Type B pancreatic cell (in vitro differentiated cells): ENCODE measurements around the gene ANK3. TPM values are rescaled to one million over a fixed set of nuclear protein-coding genes. Genes with fewer than 3 reads are reported as not detected.

Experiments used
- DNase-seq: peaks from one replicate; pipeline ENCODE4 v3.0.0; 2021; ENCODE audit warnings: mixed read lengths; ENCODE audit not compliant: unreplicated experiment; ENCODE audit errors: extremely low spot score
- H3K27ac Mint-ChIP-seq: 2 replicates; pipeline ENCODE4 v1.8.0; 2021; ENCODE audit warnings: mild to moderate bottlenecking, mixed read lengths
- H3K27me3 Mint-ChIP-seq: 2 replicates; pipeline ENCODE4 v1.8.0; 2021; ENCODE audit warnings: mixed read lengths
- H3K36me3 Mint-ChIP-seq: 2 replicates; pipeline ENCODE4 v1.8.0; 2021; ENCODE audit warnings: mixed read lengths
- H3K4me1 Mint-ChIP-seq: one replicate; pipeline ENCODE4 v1.8.0; 2021; ENCODE audit warnings: mixed read lengths; ENCODE audit not compliant: unreplicated experiment
- H3K4me3 Mint-ChIP-seq: 2 replicates; pipeline ENCODE4 v1.8.0; 2021; ENCODE audit warnings: mild to moderate bottlenecking, mixed read lengths
- H3K9me3 Mint-ChIP-seq: 2 replicates; pipeline ENCODE4 v1.8.0; 2021; ENCODE audit warnings: mixed read lengths
- CTCF ChIP-seq: fragments of 200-600 bp; sonication (generic); conservative IDR thresholded peaks from 2 replicates; pipeline ENCODE4 v1.5.0; 2021; ENCODE audit warnings: antibody characterized with exemption, mild to moderate bottlenecking
- total RNA-seq: library from RNA; stranded (reverse); gene quantifications from 2 replicates; pipeline ENCODE4 v1.2.1, GENCODE V29; 2021; ENCODE audit warnings: low replicate concordance

Gene ANK3
- total RNA-seq, 1 donor from 2014 or later, result 90.2 TPM

DNA sequence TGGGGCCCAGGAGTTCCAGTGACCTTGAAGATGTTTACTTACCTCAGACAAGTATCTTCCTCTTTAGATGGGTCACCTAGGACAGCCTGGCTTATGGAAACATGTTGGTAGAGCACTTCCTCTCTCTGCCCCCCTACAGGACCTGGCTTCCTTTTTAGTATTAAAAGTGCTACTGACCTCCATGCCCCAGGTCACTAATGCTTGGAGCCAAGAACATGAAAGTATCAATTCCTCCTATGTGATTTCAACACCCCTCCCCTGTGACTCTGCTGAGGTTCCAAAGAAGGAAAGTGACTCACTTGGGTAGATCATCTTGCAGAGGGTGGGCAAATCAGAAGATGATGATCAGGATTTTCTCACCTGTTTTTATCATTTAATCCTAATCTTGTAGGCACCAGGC lies 358.0 kb downstream of the ANK3 start:
- Mint-ChIP-seq H3K36me3 (peaks cover 13% of the 10 kb centered on the region), H3K27me3 (no peaks in the 10 kb centered on the region), H3K4me3 (no peak overlapping the region), H3K27ac (peak overlapping the region; percentile 13), H3K4me1 (peaks cover 12% of the 10 kb centered on the region), H3K9me3 (no peaks in the 10 kb centered on the region)
- no peak for TF ChIP-seq CTCF
- no peak for DNase-seq

DNA sequence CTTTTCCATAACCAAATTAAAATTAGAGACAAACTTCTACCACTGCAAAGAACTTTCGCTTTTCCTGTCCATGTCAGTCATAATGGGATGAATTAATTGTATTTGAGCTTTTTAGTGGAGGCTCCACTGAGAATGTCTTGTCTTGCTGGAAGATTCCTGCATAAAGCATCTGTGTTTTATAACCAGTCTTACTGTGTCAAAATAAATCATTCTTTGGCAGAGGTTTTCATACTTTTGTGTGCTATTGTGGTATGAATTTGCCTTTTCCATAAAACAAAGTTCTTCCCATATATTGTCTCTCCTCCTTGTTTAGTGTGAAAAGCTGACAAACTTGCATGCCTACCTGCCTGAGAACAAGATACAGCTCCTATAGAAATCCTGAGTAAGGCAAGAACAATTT lies 358.5 kb downstream of the ANK3 start:
- no peak for TF ChIP-seq CTCF
- Mint-ChIP-seq H3K9me3 (no peaks in the 10 kb centered on the region), H3K36me3 (peaks cover 13% of the 10 kb centered on the region), H3K27ac (peak overlapping the region; percentile 13), H3K27me3 (no peaks in the 10 kb centered on the region), H3K4me3 (no peak overlapping the region), H3K4me1 (peaks cover 12% of the 10 kb centered on the region)
- no peak for DNase-seq

- no peak for TF ChIP-seq CTCF
- DNase-seq, result no peak
- Mint-ChIP-seq H3K4me3 (no peak overlapping the region), H3K27ac (no peak overlapping the region), H3K36me3 (peaks cover 13% of the 10 kb centered on the region), H3K4me1 (peaks cover 12% of the 10 kb centered on the region), H3K27me3 (no peaks in the 10 kb centered on the region), H3K9me3 (peaks cover 4% of the 10 kb centered on the region)
These were observed 360.2 kb downstream of the ANK3 start for GRCh38 chr10:60029475-60029874.

DNA sequence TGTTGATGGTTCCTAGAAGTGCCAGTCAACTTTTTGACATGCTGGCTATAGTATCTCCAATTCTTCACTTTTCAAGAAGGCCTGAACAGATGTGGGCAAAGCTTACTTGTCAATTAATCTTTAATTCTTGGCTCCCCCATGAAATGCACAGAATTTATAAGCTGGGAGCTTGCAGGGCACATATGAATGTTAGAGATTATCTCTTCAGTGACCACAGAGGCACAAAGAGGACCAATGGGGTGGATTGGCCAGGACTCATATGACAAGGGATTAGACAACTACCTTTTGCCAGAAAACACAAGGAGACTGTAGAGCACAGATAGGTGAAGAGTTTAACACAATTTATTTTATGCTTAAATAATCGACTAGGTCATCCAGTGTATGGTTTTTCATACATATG lies 361.6 kb downstream of the ANK3 start:
- Mint-ChIP-seq H3K9me3 (peaks cover 4% of the 10 kb centered on the region), H3K27ac (no peak overlapping the region), H3K4me3 (no peak overlapping the region), H3K27me3 (no peaks in the 10 kb centered on the region), H3K4me1 (peaks cover 12% of the 10 kb centered on the region), H3K36me3 (peaks cover 13% of the 10 kb centered on the region)
- no peak for TF ChIP-seq CTCF
- DNase-seq, result no peak

DNA sequence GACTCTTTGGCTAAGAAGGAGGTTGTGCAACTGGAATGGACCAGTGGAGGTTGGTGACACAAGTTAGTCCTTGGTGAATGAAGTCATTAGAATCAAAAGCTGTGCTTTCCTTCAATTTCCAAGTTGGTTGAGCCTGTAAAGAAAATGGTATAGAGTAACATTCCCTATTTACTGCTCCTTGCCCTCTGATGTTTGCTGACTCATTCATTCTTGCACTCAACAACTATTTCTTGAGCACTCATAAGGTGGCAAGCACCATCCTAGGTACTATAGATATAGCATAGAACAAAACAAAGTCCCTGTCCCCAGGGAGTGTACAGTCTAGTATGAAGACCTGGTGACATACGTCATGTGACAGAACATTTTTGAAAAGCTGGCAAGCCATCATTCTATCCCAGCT lies 364.4 kb downstream of the ANK3 start:
- no peak for DNase-seq
- Mint-ChIP-seq H3K27ac (no peak overlapping the region), H3K4me1 (no peaks in the 10 kb centered on the region), H3K9me3 (peaks cover 4% of the 10 kb centered on the region), H3K36me3 (no peaks in the 10 kb centered on the region), H3K27me3 (no peaks in the 10 kb centered on the region), H3K4me3 (no peak overlapping the region)
- TF ChIP-seq CTCF, result no peak

GRCh38 chr10:60024506-60024905 lies 365.2 kb downstream of the ANK3 start:
- no peak for DNase-seq
- Mint-ChIP-seq H3K9me3 (peaks cover 4% of the 10 kb centered on the region), H3K4me3 (no peak overlapping the region), H3K36me3 (no peaks in the 10 kb centered on the region), H3K27me3 (no peaks in the 10 kb centered on the region), H3K4me1 (no peaks in the 10 kb centered on the region), H3K27ac (no peak overlapping the region)
- no peak for TF ChIP-seq CTCF
